H9 (cell line): Measurements from ENCODE around the gene ARHGDIB. TPM values are rescaled to one million over a fixed set of nuclear protein-coding genes. Genes with fewer than 3 reads are reported as not detected.

ENCODE experiments used
- DNase-seq: peaks from one replicate; pipeline ENCODE4 v3.0.0-alpha.2; 2017
- H2AFZ ChIP-seq: one replicate; pipeline ENCODE4 v1.6.1; 2013; ENCODE audit warnings: mild to moderate bottlenecking, low read length, control low read depth, moderate library complexity
- H2AK5ac ChIP-seq: 2 replicates; pipeline ENCODE4 v1.6.1; 2013; ENCODE audit warnings: low read length, control low read depth, mixed read lengths; ENCODE audit not compliant: insufficient read length
- H2BK120ac ChIP-seq: one replicate; pipeline ENCODE4 v1.6.1; 2013; ENCODE audit warnings: low read depth, mild to moderate bottlenecking, low read length, control low read depth, inconsistent platforms; ENCODE audit not compliant: poor library complexity, severe bottlenecking
- H2BK12ac ChIP-seq: 2 replicates; pipeline ENCODE4 v1.6.1; 2013; ENCODE audit warnings: low read length, control low read depth, mixed read lengths, low read depth; ENCODE audit not compliant: insufficient read length
- H2BK15ac ChIP-seq: 2 replicates; pipeline ENCODE4 v1.6.1; 2013; ENCODE audit warnings: low read depth, low read length, control low read depth
- H2BK20ac ChIP-seq: one replicate; pipeline ENCODE4 v1.6.1; 2013; ENCODE audit warnings: low read depth, mild to moderate bottlenecking, low read length, control low read depth, inconsistent platforms; ENCODE audit not compliant: poor library complexity, severe bottlenecking
- H2BK5ac ChIP-seq: 2 replicates; pipeline ENCODE4 v1.6.1; 2013; ENCODE audit warnings: low read length, control low read depth, mixed read lengths; ENCODE audit not compliant: insufficient read length
- H3K14ac ChIP-seq: 2 replicates; pipeline ENCODE4 v1.6.1; 2013; ENCODE audit warnings: low read length, control low read depth; ENCODE audit not compliant: insufficient read depth
- H3K18ac ChIP-seq: 2 replicates; pipeline ENCODE4 v1.6.1; 2013; ENCODE audit warnings: low read depth, mild to moderate bottlenecking, mixed read lengths, low read length, control low read depth; ENCODE audit not compliant: insufficient read length
- H3K23ac ChIP-seq: 2 replicates; pipeline ENCODE4 v1.6.1; 2013; ENCODE audit warnings: low read length, control low read depth, mixed read lengths, low read depth; ENCODE audit not compliant: insufficient read length
- H3K23me2 ChIP-seq: 2 replicates; pipeline ENCODE4 v1.6.1; 2013; ENCODE audit warnings: low read depth, mild to moderate bottlenecking, mixed read lengths, low read length, control low read depth; ENCODE audit not compliant: insufficient read length, poor library complexity, severe bottlenecking
- H3K27ac ChIP-seq: 2 replicates; pipeline ENCODE4 v1.5.1; 2013; ENCODE audit warnings: low read length, control low read depth, mixed read lengths, low read depth; ENCODE audit not compliant: insufficient read length
- H3K27me3 ChIP-seq: 2 replicates; pipeline ENCODE4 v1.6.1; 2013; ENCODE audit warnings: low read length, control low read depth, inconsistent platforms; ENCODE audit not compliant: insufficient read depth
- H3K4ac ChIP-seq: 2 replicates; pipeline ENCODE4 v1.6.1; 2013; ENCODE audit warnings: low read depth, mild to moderate bottlenecking, control low read depth, inconsistent platforms, low read length, moderate library complexity
- H3K4me1 ChIP-seq: 2 replicates; pipeline ENCODE4 v1.6.1; 2013; ENCODE audit warnings: low read length, control low read depth, inconsistent platforms; ENCODE audit not compliant: insufficient read depth
- H3K4me2 ChIP-seq: 2 replicates; pipeline ENCODE4 v1.6.1; 2013; ENCODE audit warnings: low read length, control low read depth, mixed read lengths; ENCODE audit not compliant: insufficient read length, insufficient read depth
- H3K56ac ChIP-seq: 2 replicates; pipeline ENCODE4 v1.6.1; 2013; ENCODE audit warnings: low read depth, mild to moderate bottlenecking, mixed read lengths, low read length, control low read depth; ENCODE audit not compliant: insufficient read length
- H3K79me1 ChIP-seq: 2 replicates; pipeline ENCODE4 v1.6.1; 2013; ENCODE audit warnings: low read depth, mild to moderate bottlenecking, moderate library complexity, low read length, control low read depth, inconsistent platforms; ENCODE audit not compliant: insufficient read depth, poor library complexity, severe bottlenecking
- H3K79me2 ChIP-seq: 2 replicates; pipeline ENCODE4 v1.6.1; 2013; ENCODE audit warnings: low read length, control low read depth, inconsistent platforms; ENCODE audit not compliant: insufficient read depth
- H3K9ac ChIP-seq: 2 replicates; pipeline ENCODE4 v1.6.1; 2013; ENCODE audit warnings: low read length, control low read depth, mixed read lengths; ENCODE audit not compliant: insufficient read length; ENCODE audit errors: extremely low read depth
- H3K9me3 ChIP-seq: one replicate; pipeline ENCODE4 v1.6.1; 2013; ENCODE audit warnings: low read depth, low read length, inconsistent platforms; ENCODE audit not compliant: control insufficient read depth
- H3T11ph ChIP-seq: one replicate; pipeline ENCODE4 v1.6.1; 2013; ENCODE audit warnings: mild to moderate bottlenecking, low read length, control low read depth, inconsistent platforms
- H4K20me1 ChIP-seq: one replicate; pipeline ENCODE4 v1.6.1; 2013; ENCODE audit not compliant: control insufficient read depth, insufficient read length, insufficient read depth
- H4K5ac ChIP-seq: 2 replicates; pipeline ENCODE4 v1.6.1; 2013; ENCODE audit warnings: low read depth, mild to moderate bottlenecking, mixed read lengths, low read length, control low read depth; ENCODE audit not compliant: insufficient read length
- H4K8ac ChIP-seq: replicated peaks from 2 replicates; pipeline ENCODE4 v1.6.1; 2013; ENCODE audit warnings: low read length, control low read depth, mixed read lengths, low read depth; ENCODE audit not compliant: insufficient read length
- H4K91ac ChIP-seq: 2 replicates; pipeline ENCODE4 v1.6.1; 2013; ENCODE audit warnings: low read depth, mild to moderate bottlenecking, moderate library complexity, mixed read lengths, low read length, control low read depth; ENCODE audit not compliant: insufficient read length
- H3K27ac Mint-ChIP-seq, 3 experiments: 2 replicates in 2 of 3; 3 replicates in 1 of 3; pipeline ENCODE4 v1.8.0; 2020 to 2021; ENCODE audit warnings: mixed read lengths in 3 of 3, mild to moderate bottlenecking in 1 of 3, moderate library complexity in 1 of 3
- H3K27me3 Mint-ChIP-seq: 2 replicates; pipeline ENCODE4 v1.8.0; 2021; ENCODE audit warnings: low read depth, mild to moderate bottlenecking, moderate library complexity, mixed read lengths
- H3K36me3 Mint-ChIP-seq, 3 experiments: 2 replicates in 2 of 3; 3 replicates in 1 of 3; pipeline ENCODE4 v1.8.0; 2020 to 2021; ENCODE audit warnings: low read depth in 3 of 3, mixed read lengths in 3 of 3; ENCODE audit not compliant: insufficient read depth in 1 of 3
- H3K4me1 Mint-ChIP-seq, 2 experiments: 2 replicates each; pipeline ENCODE4 v1.8.0; 2020; ENCODE audit warnings: mixed read lengths in 2 of 2
- H3K4me3 Mint-ChIP-seq, 2 experiments: 2 replicates in 1 of 2; 3 replicates in 1 of 2; pipeline ENCODE4 v1.8.0; 2020 to 2021; ENCODE audit warnings: mild to moderate bottlenecking in 2 of 2, mixed read lengths in 2 of 2, moderate library complexity in 1 of 2
- H3K9me3 Mint-ChIP-seq, 2 experiments: 2 replicates in 1 of 2; 3 replicates in 1 of 2; pipeline ENCODE4 v1.8.0; 2020; ENCODE audit warnings: mild to moderate bottlenecking in 2 of 2, mixed read lengths in 2 of 2, moderate library complexity in 1 of 2
- WGBS: extraction: QIAGEN DNeasy Blood & Tissue Kit; methylation state at CpG from one replicate; pipeline ENCODE4 v1.1.7; 2013; ENCODE audit warnings: missing lambda C conversion rate, low lambda C conversion rate, mixed read lengths; ENCODE audit not compliant: insufficient read length; ENCODE audit errors: extremely low coverage; 5-methylcytosine and 5-hydroxymethylcytosine counted together
- total RNA-seq: library from RNA; stranded (reverse); gene quantifications from 2 replicates; pipeline ENCODE4 v1.2.1, GENCODE V29; 2021
- TF ChIP-seq, protein P1 (sequence below): fragments of 200-600 bp; sonication (generic); conservative IDR thresholded peaks from 3 replicates; pipeline ENCODE4 v1.8.0; 2021; ENCODE audit warnings: antibody characterized with exemption, mild to moderate bottlenecking

Gene ARHGDIB
- total RNA-seq, 1 experiment from 2014 or later: 0.44 TPM

DNA sequence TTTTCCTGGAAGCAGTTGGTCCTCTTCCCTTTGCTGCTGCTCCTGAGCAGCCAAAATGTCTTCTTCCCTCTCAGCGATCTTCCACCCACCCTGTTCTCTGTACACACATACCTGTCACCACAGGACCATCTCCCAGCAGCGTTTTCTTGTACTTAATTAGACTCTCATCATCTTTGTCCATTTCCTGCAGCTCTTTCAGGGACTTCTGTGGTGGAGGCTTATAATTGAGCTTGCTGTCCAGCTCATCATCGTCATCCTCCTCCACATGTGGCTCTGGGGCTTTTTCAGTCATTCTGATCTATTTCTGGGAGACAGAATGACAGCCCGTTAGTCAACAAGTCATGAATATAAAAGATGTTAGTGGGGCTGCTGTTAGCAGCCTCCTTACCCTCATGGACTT is 11.0 kb downstream of the ARHGDIB start:
- TF ChIP-seq, protein P1, sequence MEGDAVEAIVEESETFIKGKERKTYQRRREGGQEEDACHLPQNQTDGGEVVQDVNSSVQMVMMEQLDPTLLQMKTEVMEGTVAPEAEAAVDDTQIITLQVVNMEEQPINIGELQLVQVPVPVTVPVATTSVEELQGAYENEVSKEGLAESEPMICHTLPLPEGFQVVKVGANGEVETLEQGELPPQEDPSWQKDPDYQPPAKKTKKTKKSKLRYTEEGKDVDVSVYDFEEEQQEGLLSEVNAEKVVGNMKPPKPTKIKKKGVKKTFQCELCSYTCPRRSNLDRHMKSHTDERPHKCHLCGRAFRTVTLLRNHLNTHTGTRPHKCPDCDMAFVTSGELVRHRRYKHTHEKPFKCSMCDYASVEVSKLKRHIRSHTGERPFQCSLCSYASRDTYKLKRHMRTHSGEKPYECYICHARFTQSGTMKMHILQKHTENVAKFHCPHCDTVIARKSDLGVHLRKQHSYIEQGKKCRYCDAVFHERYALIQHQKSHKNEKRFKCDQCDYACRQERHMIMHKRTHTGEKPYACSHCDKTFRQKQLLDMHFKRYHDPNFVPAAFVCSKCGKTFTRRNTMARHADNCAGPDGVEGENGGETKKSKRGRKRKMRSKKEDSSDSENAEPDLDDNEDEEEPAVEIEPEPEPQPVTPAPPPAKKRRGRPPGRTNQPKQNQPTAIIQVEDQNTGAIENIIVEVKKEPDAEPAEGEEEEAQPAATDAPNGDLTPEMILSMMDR: no peak
- no peak overlapping the region for H3K18ac ChIP-seq
- H3K9me3 Mint-ChIP-seq: no peaks in the 10 kb centered on the region
- no peak overlapping the region for H3K56ac ChIP-seq
- H3K27me3 ChIP-seq: no peaks in the 10 kb centered on the region
- H3K4me1 Mint-ChIP-seq: peaks cover 10 to 13% of the 10 kb centered on the region in 2 experiments
- no peak overlapping the region for H2BK12ac ChIP-seq
- no peaks in the 10 kb centered on the region; the same call in 1 of the 2 replicates for H3K27me3 Mint-ChIP-seq
- no peak overlapping the region for H3K4ac ChIP-seq
- H3K79me1 ChIP-seq: no peaks in the 10 kb centered on the region
- DNase-seq: no peak
- no CpG with 5 or more reads among the region's 4 CpGs for whole genome bisulfite sequencing
- no peaks in the 10 kb centered on the region for H3K79me2 ChIP-seq
- no peaks in the 10 kb centered on the region for H3K9me3 ChIP-seq
- H3K23ac ChIP-seq: no peak overlapping the region
- no peak overlapping the region for H3K27ac ChIP-seq
- H2BK120ac ChIP-seq: no peak overlapping the region
- H3K27ac Mint-ChIP-seq: no peak overlapping the region
- no peak overlapping the region for H3K9ac ChIP-seq
- no peak overlapping the region for H2BK20ac ChIP-seq
- H2AK5ac ChIP-seq: no peak overlapping the region
- H4K5ac ChIP-seq: no peak overlapping the region
- H3T11ph ChIP-seq: no peak overlapping the region
- no peaks in the 10 kb centered on the region for H3K36me3 Mint-ChIP-seq
- H3K4me1 ChIP-seq: peaks cover 6% of the 10 kb centered on the region; the same call in 1 of the 2 replicates
- H3K4me3 Mint-ChIP-seq: no peak overlapping the region
- H4K8ac ChIP-seq: no peak overlapping the region
- H4K20me1 ChIP-seq: no peaks in the 10 kb centered on the region
- no peaks in the 10 kb centered on the region for H3K23me2 ChIP-seq
- H2AFZ ChIP-seq: no peak overlapping the region
- H2BK5ac ChIP-seq: no peak overlapping the region
- H2BK15ac ChIP-seq: no peak overlapping the region
- no peak overlapping the region for H3K4me2 ChIP-seq
- no peak overlapping the region for H3K14ac ChIP-seq
- no peak overlapping the region for H4K91ac ChIP-seq
